ENCODE data around the gene PCED1B. TPM values are rescaled to one million over a fixed set of nuclear protein-coding genes. Genes with fewer than 3 reads are reported as not detected.

The PCED1B gene
- total and polyA plus RNA-seq, 2 donors (not counting 1 experiment from before 2014, with no cell fraction given): 26.2 to 45.8 TPM

DNA sequence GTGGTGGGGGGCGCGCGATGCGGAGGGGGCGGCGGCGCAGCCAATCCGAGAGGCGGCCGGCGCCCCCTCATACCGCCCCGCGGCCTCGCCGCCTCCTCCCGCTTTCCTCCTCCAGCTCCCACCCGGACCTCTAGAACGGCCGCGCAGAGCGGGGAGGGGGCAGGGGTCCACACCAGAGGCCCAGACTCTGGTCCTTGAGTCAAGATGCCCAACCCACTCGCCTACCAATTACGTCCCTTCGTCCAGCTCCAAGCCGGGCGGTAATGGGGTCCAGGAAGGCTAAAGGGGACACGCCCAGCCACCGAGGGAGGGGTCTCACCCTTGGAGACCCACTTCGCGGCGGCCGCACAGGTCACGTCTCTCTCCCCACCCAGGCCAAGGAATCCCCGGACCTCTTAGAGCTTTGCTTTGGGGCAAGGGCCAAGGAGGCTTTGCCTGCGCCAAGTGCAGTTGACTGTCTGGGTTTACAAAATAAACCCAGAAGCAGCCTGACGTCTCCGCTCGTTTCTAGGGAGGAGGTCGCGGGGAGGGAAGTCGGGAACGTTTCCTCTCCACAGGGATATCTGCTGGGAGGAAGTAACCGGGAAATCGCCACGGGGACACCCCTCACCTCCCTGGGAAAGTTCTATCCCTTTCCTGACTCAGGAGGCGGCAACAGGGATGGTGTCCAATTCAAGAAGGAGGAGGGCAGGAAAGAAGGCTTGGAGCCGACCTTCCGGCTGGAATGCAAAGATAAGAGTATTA lies 732 bp downstream of the PCED1B start:
- ATAC-seq (ENCODE audit: low read depth): peak; percentile 44
- intact Hi-C loops (cut with micrococcal nuclease): loop anchor here (1.0 to 10.0 kb wide), 6 partner anchors 48 to 317 kb away; no protein-coding TSS in a partner anchor
- H3K79me2 ChIP-seq (ENCODE audit: control insufficient read depth, insufficient read depth, low read length): peaks cover 2% of the 10 kb centered on the region
- peak overlapping the region; percentile 88 for H3K27ac Mint-ChIP-seq
- H3K4me3 ChIP-seq (ENCODE audit: control extremely low read depth in 1 of 5, extremely low read depth in 1 of 5, insufficient read depth in 1 of 5, low read depth in 2 of 5, low read length in 4 of 5): peak overlapping the region; percentile 66 to 92 (median 83)
- peaks cover 22 to 35% of the 10 kb centered on the region in 2 donors for H3K4me1 ChIP-seq (ENCODE audit: control insufficient read depth in 2 of 2, insufficient read depth in 2 of 2, low read length in 2 of 2)
- no peaks in the 10 kb centered on the region for H3K27me3 ChIP-seq (replicated peaks in 1 of 4; ENCODE audit: control extremely low read depth in 1 of 4, control insufficient read depth in 3 of 4, insufficient read depth in 4 of 4, low read length in 3 of 4)
- H3K27me3 Mint-ChIP-seq: no peaks in the 10 kb centered on the region
- no peaks in the 10 kb centered on the region for H3K9me3 Mint-ChIP-seq (ENCODE audit: insufficient read depth)
- peak; percentile 64 for DNase-seq
- under 1% methylated on average over 40 of the region's 49 CpGs for WGBS (ENCODE audit: insufficient coverage)
- H3K9ac ChIP-seq (ENCODE audit: low read length): peak overlapping the region; percentile 86
- CTCF ChIA-PET: interaction anchor here (0.6 to 3.7 kb wide), 17 partner anchors 9 to 333 kb away, joined by 3 to 43 read pairs (median 7); no protein-coding TSS in a partner anchor
- no peaks in the 10 kb centered on the region for H4K20me1 ChIP-seq (ENCODE audit: control insufficient read depth, insufficient read depth, low read length, poor library complexity, severe bottlenecking)
- TF ChIP-seq, protein P1, sequence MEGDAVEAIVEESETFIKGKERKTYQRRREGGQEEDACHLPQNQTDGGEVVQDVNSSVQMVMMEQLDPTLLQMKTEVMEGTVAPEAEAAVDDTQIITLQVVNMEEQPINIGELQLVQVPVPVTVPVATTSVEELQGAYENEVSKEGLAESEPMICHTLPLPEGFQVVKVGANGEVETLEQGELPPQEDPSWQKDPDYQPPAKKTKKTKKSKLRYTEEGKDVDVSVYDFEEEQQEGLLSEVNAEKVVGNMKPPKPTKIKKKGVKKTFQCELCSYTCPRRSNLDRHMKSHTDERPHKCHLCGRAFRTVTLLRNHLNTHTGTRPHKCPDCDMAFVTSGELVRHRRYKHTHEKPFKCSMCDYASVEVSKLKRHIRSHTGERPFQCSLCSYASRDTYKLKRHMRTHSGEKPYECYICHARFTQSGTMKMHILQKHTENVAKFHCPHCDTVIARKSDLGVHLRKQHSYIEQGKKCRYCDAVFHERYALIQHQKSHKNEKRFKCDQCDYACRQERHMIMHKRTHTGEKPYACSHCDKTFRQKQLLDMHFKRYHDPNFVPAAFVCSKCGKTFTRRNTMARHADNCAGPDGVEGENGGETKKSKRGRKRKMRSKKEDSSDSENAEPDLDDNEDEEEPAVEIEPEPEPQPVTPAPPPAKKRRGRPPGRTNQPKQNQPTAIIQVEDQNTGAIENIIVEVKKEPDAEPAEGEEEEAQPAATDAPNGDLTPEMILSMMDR (IDR thresholded peaks at IDR 0.05): no peak
- TF ChIP-seq EZH2 (IDR thresholded peaks at IDR 0.05; ENCODE audit: borderline replicate concordance, insufficient read depth, low read depth, low read length, poor library complexity, severe bottlenecking): no peak
- H3K4me1 Mint-ChIP-seq: peaks cover 65% of the 10 kb centered on the region
- H3K9me3 ChIP-seq (ENCODE audit: control extremely low read depth in 1 of 3, control insufficient read depth in 2 of 3, insufficient read depth in 1 of 3, low read length in 2 of 3): no peaks in the 10 kb centered on the region
- POLR2A ChIA-PET: interaction anchor here (0.6 to 2.0 kb wide), 11 partner anchors 9 to 317 kb away, joined by 3 to 8 read pairs (median 4); no protein-coding TSS in a partner anchor
- H3K4me2 ChIP-seq (replicated peaks; ENCODE audit: low read depth, low read length, poor library complexity, severe bottlenecking): peak overlapping the region; percentile 88
- H3K27ac ChIP-seq (ENCODE audit: low read length in 2 of 2): peak overlapping the region; percentile 53 to 78
- peak overlapping the region; percentile 93 for H3K4me3 Mint-ChIP-seq
- H2AFZ ChIP-seq (ENCODE audit: insufficient read depth, low read depth, low read length, poor library complexity, severe bottlenecking): peak overlapping the region; percentile 94
- H3K36me3 ChIP-seq (replicated peaks in 1 of 2; ENCODE audit: control extremely low read depth in 1 of 2, control insufficient read depth in 1 of 2, extremely low read depth in 1 of 2, insufficient read depth in 2 of 2, low read length in 1 of 2): no peaks in the 10 kb centered on the region
